ENCODE data around the gene TMEM72.

DNA sequence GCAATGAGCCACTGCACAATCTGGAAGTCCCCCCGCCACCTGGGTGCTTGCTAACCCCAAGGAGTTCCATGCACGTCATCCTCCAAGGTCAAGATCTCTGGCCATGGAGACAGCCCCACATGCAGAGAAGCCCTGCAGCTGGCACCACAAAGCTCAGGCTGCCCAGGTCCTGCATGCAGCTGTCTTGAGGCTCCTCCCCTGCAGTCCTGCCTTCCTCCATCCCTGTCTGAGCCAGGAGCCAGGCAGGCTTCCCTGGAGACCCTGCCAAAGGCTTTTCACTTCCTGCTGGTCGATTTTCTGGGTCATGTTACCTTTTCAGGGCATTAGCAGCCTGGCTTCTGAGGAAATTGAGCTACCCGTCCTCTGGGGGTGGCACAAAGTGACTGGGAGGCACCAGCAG lies 12.5 kb upstream of the TMEM72 start:
- TF ChIP-seq GATA2 (IDR thresholded peaks at IDR 0.05; ENCODE audit: low read depth, low read length) (no peak), GATA3 (IDR thresholded peaks at IDR 0.05; ENCODE audit: low read depth, low read length) (no peak)

All from SH-SY5Y (cell line).